Colonic mucosa (tissue), 4 donors: ENCODE results near the gene AGFG2. TPM values are rescaled to one million over a fixed set of nuclear protein-coding genes. Genes with fewer than 3 reads are reported as not detected.

Experiments
- DNase-seq: peaks from one replicate; pipeline ENCODE4 v3.0.0-alpha.2; 2020
- H3K27ac ChIP-seq: fragments of 200-600 bp; one replicate; pipeline ENCODE4 v1.8.0; 2021
- H3K27me3 ChIP-seq: fragments of 200-600 bp; one replicate; pipeline ENCODE4 v1.8.0; 2021
- H3K36me3 ChIP-seq: fragments of 200-600 bp; one replicate; pipeline ENCODE4 v1.8.0; 2021
- H3K4me1 ChIP-seq: fragments of 200-600 bp; one replicate; pipeline ENCODE4 v1.8.0; 2021; ENCODE audit warnings: mild to moderate bottlenecking
- H3K4me3 ChIP-seq: fragments of 200-600 bp; one replicate; pipeline ENCODE4 v1.8.0; 2021
- H3K9ac ChIP-seq, 2 donors: one replicate each; pipeline ENCODE4 v1.7.0; 2013; ENCODE audit warnings: control low read depth in 2 of 2, low read depth in 2 of 2, low read length in 2 of 2
- H3K9me3 ChIP-seq: fragments of 200-600 bp; one replicate; pipeline ENCODE4 v1.8.0; 2021
- intact Hi-C: fragments of 100-400 bp; cut with DNase I; formaldehyde crosslinking; loops from one replicate; pipeline ENCODE4 v1.14.1; 2022
- total RNA-seq, 2 donors: library from RNA; stranded (reverse); fragmentation: NEBNext Ultra II Directional in 1 of 2; extraction: Animal tissue kit (Norgen Biotek cat#: 25700) in 1 of 2; gene quantifications; one replicate each; pipeline ENCODE4 v1.2.1, GENCODE V29; 2021
- TF ChIP-seq, protein P1 (sequence below): fragments of 200-600 bp; IDR thresholded peaks from one replicate; pipeline ENCODE4 v1.8.0; 2022; ENCODE audit warnings: antibody characterized with exemption, mild to moderate bottlenecking
- donor health status: healthy.
- donor health status: DM: no; HTN: no; CAD: no.
- donor health status: DM: no; HTN: no; CAD: no.

Gene AGFG2
- total RNA-seq, 2 donors from 2014 or later, result 81.3 to 97.4 TPM

DNA sequence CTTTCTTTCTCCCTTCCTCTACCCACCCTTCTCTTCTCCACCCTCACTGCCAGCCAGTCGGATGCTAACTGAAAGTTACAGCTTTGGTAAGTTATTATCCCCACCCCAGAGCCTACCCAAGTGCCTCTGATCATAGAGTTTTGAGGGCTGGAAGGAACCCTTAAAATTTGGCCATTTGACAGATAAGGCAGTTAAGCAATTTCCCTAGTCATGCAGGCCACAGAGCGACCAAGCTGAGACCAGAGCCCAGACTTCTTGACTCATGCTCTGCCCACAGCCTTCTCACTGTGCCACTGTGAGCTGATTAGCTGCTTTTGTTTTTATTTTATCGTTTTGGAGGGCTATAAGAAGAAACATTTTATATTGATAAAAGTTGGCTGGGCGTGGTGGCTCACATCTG is 17.5 kb downstream of the AGFG2 start:
- H3K9ac ChIP-seq, result no peak overlapping the region
- H3K27me3 ChIP-seq, result no peaks in the 10 kb centered on the region
- no peak overlapping the region for H3K27ac ChIP-seq
- no peaks in the 10 kb centered on the region for H3K4me1 ChIP-seq
- no peak overlapping the region for H3K4me3 ChIP-seq
- TF ChIP-seq, protein P1, sequence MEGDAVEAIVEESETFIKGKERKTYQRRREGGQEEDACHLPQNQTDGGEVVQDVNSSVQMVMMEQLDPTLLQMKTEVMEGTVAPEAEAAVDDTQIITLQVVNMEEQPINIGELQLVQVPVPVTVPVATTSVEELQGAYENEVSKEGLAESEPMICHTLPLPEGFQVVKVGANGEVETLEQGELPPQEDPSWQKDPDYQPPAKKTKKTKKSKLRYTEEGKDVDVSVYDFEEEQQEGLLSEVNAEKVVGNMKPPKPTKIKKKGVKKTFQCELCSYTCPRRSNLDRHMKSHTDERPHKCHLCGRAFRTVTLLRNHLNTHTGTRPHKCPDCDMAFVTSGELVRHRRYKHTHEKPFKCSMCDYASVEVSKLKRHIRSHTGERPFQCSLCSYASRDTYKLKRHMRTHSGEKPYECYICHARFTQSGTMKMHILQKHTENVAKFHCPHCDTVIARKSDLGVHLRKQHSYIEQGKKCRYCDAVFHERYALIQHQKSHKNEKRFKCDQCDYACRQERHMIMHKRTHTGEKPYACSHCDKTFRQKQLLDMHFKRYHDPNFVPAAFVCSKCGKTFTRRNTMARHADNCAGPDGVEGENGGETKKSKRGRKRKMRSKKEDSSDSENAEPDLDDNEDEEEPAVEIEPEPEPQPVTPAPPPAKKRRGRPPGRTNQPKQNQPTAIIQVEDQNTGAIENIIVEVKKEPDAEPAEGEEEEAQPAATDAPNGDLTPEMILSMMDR, result no peak
- no peaks in the 10 kb centered on the region for H3K9me3 ChIP-seq
- peaks cover under 1% of the 10 kb centered on the region for H3K36me3 ChIP-seq
- intact Hi-C loops, result no loop called here
- DNase-seq, result no peak

- intact Hi-C loops, result loop anchor here (2.0 kb wide), 1 partner anchor 88 kb away; no protein-coding TSS in a partner anchor
- DNase-seq, result no peak
- Histone ChIP-seq H3K36me3 (peaks cover 4% of the 10 kb centered on the region), H3K27ac (no peak overlapping the region), H3K4me3 (no peak overlapping the region), H3K27me3 (no peaks in the 10 kb centered on the region), H3K9me3 (no peaks in the 10 kb centered on the region), H3K9ac (no peak overlapping the region), H3K4me1 (no peaks in the 10 kb centered on the region)
- TF ChIP-seq, protein P1, result no peak
These were observed 20.1 kb downstream of the AGFG2 start for GRCh38 chr7:100559127-100559526.

- TF ChIP-seq, protein P1, result no peak
- DNase-seq, result no peak
- Histone ChIP-seq H3K4me3 (no peak overlapping the region), H3K9me3 (no peaks in the 10 kb centered on the region), H3K27me3 (no peaks in the 10 kb centered on the region), H3K4me1 (no peaks in the 10 kb centered on the region), H3K27ac (no peak overlapping the region), H3K36me3 (peaks cover 4% of the 10 kb centered on the region), H3K9ac (no peak overlapping the region)
- intact Hi-C loops, result no loop called here
These were observed 22.6 kb downstream of the AGFG2 start for GRCh38 chr7:100561491-100562194.

GRCh38 chr7:100562195-100563099 is 23.4 kb downstream of the AGFG2 start:
- Histone ChIP-seq H3K4me1 (no peaks in the 10 kb centered on the region), H3K36me3 (peaks cover 4% of the 10 kb centered on the region)
- no peak for DNase-seq

DNA sequence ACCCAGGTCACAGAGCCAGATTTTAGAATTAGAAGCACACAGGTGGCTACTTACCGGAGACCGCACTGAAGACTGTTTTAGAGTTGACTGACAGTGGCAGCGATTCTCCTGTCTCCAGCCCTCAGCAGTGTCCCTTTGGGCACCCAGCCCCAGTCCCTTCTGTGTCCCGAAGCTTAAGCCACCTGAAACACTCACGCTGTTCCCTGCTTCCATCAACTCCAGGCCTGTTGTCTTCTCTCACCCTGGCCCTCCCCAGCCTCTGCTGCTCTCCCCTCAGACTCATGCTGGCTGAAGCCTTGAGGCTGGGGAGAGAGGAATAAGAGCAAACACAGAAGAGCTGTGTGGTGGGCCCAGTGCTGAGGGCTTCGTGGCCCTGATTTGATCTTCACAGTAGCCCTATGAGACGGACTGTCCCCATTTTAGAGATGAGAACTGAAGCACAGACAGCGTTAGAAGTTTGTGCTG is 24.1 kb downstream of the AGFG2 start:
- Histone ChIP-seq H3K9ac (no peak overlapping the region), H3K36me3 (peaks cover 4% of the 10 kb centered on the region), H3K4me1 (no peaks in the 10 kb centered on the region), H3K4me3 (no peak overlapping the region), H3K27ac (no peak overlapping the region), H3K27me3 (no peaks in the 10 kb centered on the region), H3K9me3 (no peaks in the 10 kb centered on the region)
- no peak for DNase-seq
- intact Hi-C loops, result no loop called here
- TF ChIP-seq, protein P1, result no peak

More at GRCh38 chr7:100562195-100563099, 23.4 kb downstream of the AGFG2 start:
- H3K4me3 ChIP-seq, result no peak overlapping the region
- H3K27me3 ChIP-seq, result no peaks in the 10 kb centered on the region
- no peak overlapping the region for H3K27ac ChIP-seq
- no peaks in the 10 kb centered on the region for H3K9me3 ChIP-seq
- TF ChIP-seq, protein P1, result no peak
- no peak overlapping the region for H3K9ac ChIP-seq
- intact Hi-C loops, result no loop called here
